Measurements from ENCODE around the gene STARD5. TPM values are rescaled to one million over a fixed set of nuclear protein-coding genes. Genes with fewer than 3 reads are reported as not detected.

STARD5 gene
- total RNA-seq, 2 donors from 2014 or later: 2.2 to 3.0 TPM

- no peak for TF ChIP-seq CTCF (IDR thresholded peaks at IDR 0.05)
- no peaks in the 10 kb centered on the region for H3K9me3 ChIP-seq
- no peak for DNase-seq (ENCODE audit: low spot score)
- H3K4me3 ChIP-seq: no peak overlapping the region
- H3K27ac ChIP-seq: peak overlapping the region in 1 of 2 donors; percentile 8
- H3K4me1 ChIP-seq: peaks cover 0 to 35% of the 10 kb centered on the region in 2 donors
- H3K36me3 ChIP-seq: no peaks in the 10 kb centered on the region
- no peaks in the 10 kb centered on the region for H3K27me3 ChIP-seq
Observed at GRCh38 chr15:81298611-81299010, 25.3 kb downstream of the STARD5 start.

- Histone ChIP-seq H3K27me3 (no peaks in the 10 kb centered on the region), H3K9me3 (no peaks in the 10 kb centered on the region), H3K4me3 (peak overlapping the region in 1 of 2 donors; percentile 25), H3K27ac (peak overlapping the region; percentile 29 to 45), H3K36me3 (no peaks in the 10 kb centered on the region), H3K4me1 (peaks cover 0 to 35% of the 10 kb centered on the region in 2 donors)
- no peak for DNase-seq (ENCODE audit: low spot score)
- no peak for TF ChIP-seq CTCF (IDR thresholded peaks at IDR 0.05)
Observed at GRCh38 chr15:81297603-81298575, 26.1 kb downstream of the STARD5 start.

- no peaks in the 10 kb centered on the region for H3K9me3 ChIP-seq
- DNase-seq (ENCODE audit: low spot score): no peak
- peak overlapping the region in 1 of 2 donors; percentile 25 for H3K4me3 ChIP-seq
- H3K36me3 ChIP-seq: peaks cover 2% of the 10 kb centered on the region
- peak overlapping the region; percentile 29 to 45 for H3K27ac ChIP-seq
- no peak for TF ChIP-seq CTCF (IDR thresholded peaks at IDR 0.05)
- peaks cover 0 to 35% of the 10 kb centered on the region in 2 donors for H3K4me1 ChIP-seq
- H3K27me3 ChIP-seq: no peaks in the 10 kb centered on the region
Observed at GRCh38 chr15:81297147-81297572, 26.8 kb downstream of the STARD5 start.

DNA sequence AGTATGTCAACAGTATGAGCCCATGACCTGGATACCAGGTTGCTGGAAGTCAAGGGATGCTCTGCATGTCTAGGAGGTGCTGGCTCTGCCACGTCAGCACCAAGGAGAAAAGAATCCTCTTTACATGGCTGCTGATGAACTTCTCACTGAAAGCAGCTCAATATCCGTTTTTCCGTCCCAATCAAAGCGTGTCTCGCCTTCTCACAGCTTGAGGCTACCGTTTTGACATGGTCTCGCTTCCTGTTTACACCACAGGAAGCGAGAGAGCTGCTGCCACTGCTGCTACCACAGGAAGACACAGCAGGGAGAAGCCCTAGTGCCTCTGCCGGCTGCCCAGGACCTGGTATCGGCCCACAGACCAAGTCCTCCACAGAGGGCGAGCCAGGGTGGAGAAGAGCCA, 27.3 kb downstream of the STARD5 start:
- peak overlapping the region; percentile 29 to 45 for H3K27ac ChIP-seq
- no peak for TF ChIP-seq CTCF (IDR thresholded peaks at IDR 0.05)
- H3K9me3 ChIP-seq: no peaks in the 10 kb centered on the region
- H3K4me3 ChIP-seq: peak overlapping the region in 1 of 2 donors; percentile 25
- no peaks in the 10 kb centered on the region for H3K27me3 ChIP-seq
- peaks cover 5% of the 10 kb centered on the region for H3K36me3 ChIP-seq
- no peak for DNase-seq (ENCODE audit: low spot score)
- peaks cover 0 to 35% of the 10 kb centered on the region in 2 donors for H3K4me1 ChIP-seq

GRCh38 chr15:81296186-81296585, 27.8 kb downstream of the STARD5 start:
- no peak for TF ChIP-seq CTCF (IDR thresholded peaks at IDR 0.05)
- Histone ChIP-seq H3K27me3 (no peaks in the 10 kb centered on the region), H3K36me3 (peaks cover 5% of the 10 kb centered on the region), H3K4me1 (peaks cover 0 to 35% of the 10 kb centered on the region in 2 donors), H3K9me3 (no peaks in the 10 kb centered on the region), H3K27ac (peak overlapping the region; percentile 29 to 45), H3K4me3 (no peak overlapping the region)
- DNase-seq (ENCODE audit: low spot score): no peak

All from right atrium auricular region (tissue), 2 donors.